HCT116 (cell line): ENCODE data around the gene RARS1. TPM values are rescaled to one million over a fixed set of nuclear protein-coding genes. Genes with fewer than 3 reads are reported as not detected.

Experiments
- ATAC-seq: fragments of 200-7000 bp; cut with Tn5 transposase; 2 replicates; pipeline ENCODE4 v1.9.1; 2020; ENCODE audit warnings: mild to moderate bottlenecking, moderate library complexity
- BruUV-seq: library from RNA; stranded (reverse); fragments of 400-500 nt; replicated peaks from 2 replicates; lab custom pipeline; 2021; lab: Mats Ljungman, UMichigan
- CTCF ChIA-PET: fragments of 300-600 bp; sonication (Branson Sonifier 250); formaldehyde crosslinking; loops from one replicate; lab custom pipeline; 2021; ENCODE audit warnings: antibody characterized with exemption; lab: Charles Lee
- POLR2A ChIA-PET: fragments of 300-600, 350-600 bp; sonication (Branson Sonifier 250); formaldehyde crosslinking; loops from one replicate; lab custom pipeline; 2021; ENCODE audit warnings: antibody characterized with exemption; lab: Charles Lee
- RAD21 ChIA-PET, 2 experiments: fragments of 300-600 bp; sonication (Branson Sonifier 250); formaldehyde crosslinking; loops; one replicate each; lab custom pipeline; 2023; ENCODE audit warnings: low total read pairs in 2 of 2; ENCODE audit not compliant: uncharacterized antibody in 2 of 2, unreplicated experiment in 2 of 2, low non-redundant PET in 1 of 2; lab: Charles Lee
- DNase-seq: peaks from one replicate; pipeline ENCODE4 v3.0.0-alpha.2; 2010; ENCODE audit warnings: low read depth, low spot score
- H2AFZ ChIP-seq: fragments of 200-600 bp; shearing (Covaris generic), sonication (generic); 2 replicates; pipeline ENCODE4 v1.6.1; 2017; ENCODE audit warnings: low read depth, mixed run types, mixed read lengths, antibody characterized with exemption, low read length; ENCODE audit not compliant: poor library complexity, severe bottlenecking
- H3K27ac ChIP-seq: 2 replicates; pipeline ENCODE4 v1.5.1; 2012; ENCODE audit warnings: low read depth, low read length
- H3K27me3 ChIP-seq: fragments of 200-600 bp; sonication (generic); 2 replicates; pipeline ENCODE4 v1.6.1; 2016; ENCODE audit warnings: mixed run types, low read length, mixed read lengths; ENCODE audit not compliant: insufficient read depth
- H3K36me3 ChIP-seq, 2 experiments: fragments of 200-500 bp in 1 of 2; fragments of 200-600 bp in 1 of 2; sonication (Bioruptor generic) in 1 of 2; sonication (generic) in 1 of 2; 2 replicates each; pipeline versions ENCODE4 v1.5.1 to v1.6.1; 2014 to 2016; ENCODE audit warnings: low read length in 2 of 2, inconsistent platforms in 1 of 2, mixed read lengths in 1 of 2, mixed run types in 1 of 2; ENCODE audit not compliant: insufficient read depth in 2 of 2, control insufficient read depth in 1 of 2
- H3K4me1 ChIP-seq, 2 experiments: fragments of 200-600 bp in 1 of 2; sonication (generic) in 1 of 2; 2 replicates each; pipeline versions ENCODE4 v1.5.1 to v1.6.1; 2012 to 2017; ENCODE audit warnings: low read length in 2 of 2, inconsistent platforms in 1 of 2, mild to moderate bottlenecking in 1 of 2, mixed read lengths in 1 of 2, mixed run types in 1 of 2, moderate library complexity in 1 of 2; ENCODE audit not compliant: insufficient read depth in 2 of 2, control insufficient read depth in 1 of 2
- H3K4me2 ChIP-seq: fragments of 200-600 bp; sonication (generic); 2 replicates; pipeline ENCODE4 v1.6.1; 2017; ENCODE audit warnings: mixed run types, low read length, mixed read lengths
- H3K4me3 ChIP-seq, 2 experiments: fragments of 200-600 bp in 1 of 2; sonication (generic) in 1 of 2; replicated peaks in 1 of 2; 2 replicates each; pipeline ENCODE4 v1.5.1; 2011 to 2016; ENCODE audit warnings: low read length in 2 of 2, control low read depth in 1 of 2, low read depth in 1 of 2, mild to moderate bottlenecking in 1 of 2, mixed read lengths in 1 of 2, mixed run types in 1 of 2
- H3K79me2 ChIP-seq: fragments of 200-600 bp; sonication (generic); 2 replicates; pipeline ENCODE4 v1.6.1; 2017; ENCODE audit warnings: mild to moderate bottlenecking, mixed run types, low read length, moderate library complexity, mixed read lengths; ENCODE audit not compliant: insufficient read depth
- H3K9ac ChIP-seq: fragments of 200-600 bp; sonication (generic); 2 replicates; pipeline ENCODE4 v1.6.1; 2016; ENCODE audit warnings: low read length, mixed read lengths
- H3K9me2 ChIP-seq: fragments of 200-600 bp; sonication (generic), shearing (Covaris generic); 2 replicates; pipeline ENCODE4 v1.6.1; 2017; ENCODE audit warnings: mixed run types, mild to moderate bottlenecking, moderate library complexity; ENCODE audit not compliant: insufficient read depth
- H3K9me3 ChIP-seq, 2 experiments: fragments of 200-500 bp in 1 of 2; fragments of 200-600 bp in 1 of 2; sonication (Bioruptor generic) in 1 of 2; sonication (generic) in 1 of 2; 2 replicates each; pipeline ENCODE4 v1.6.1; 2014 to 2017; ENCODE audit warnings: low read length in 2 of 2, mixed read lengths in 2 of 2, inconsistent platforms in 1 of 2, low read depth in 1 of 2, mild to moderate bottlenecking in 1 of 2, mixed run types in 1 of 2, moderate library complexity in 1 of 2; ENCODE audit not compliant: control insufficient read depth in 1 of 2, insufficient read depth in 1 of 2
- H4K20me1 ChIP-seq: fragments of 200-600 bp; sonication (generic), shearing (Covaris generic); 2 replicates; pipeline ENCODE4 v1.6.1; 2017; ENCODE audit warnings: mixed run types, mild to moderate bottlenecking, moderate library complexity; ENCODE audit not compliant: insufficient read depth
- CBX3 ChIP-seq: IDR thresholded peaks from 2 replicates; pipeline ENCODE4 v1.6.1; 2012; ENCODE audit warnings: low read depth
- EGR1 ChIP-seq: IDR thresholded peaks from 2 replicates; pipeline ENCODE4 v1.6.1; 2012; ENCODE audit warnings: low read depth
- ELF1 ChIP-seq: IDR thresholded peaks from 2 replicates; pipeline ENCODE4 v1.6.1; 2012; ENCODE audit warnings: low read depth, borderline replicate concordance
- EZH2 ChIP-seq: fragments of 200-600 bp; sonication (generic); IDR thresholded peaks from 2 replicates; pipeline ENCODE4 v1.6.1; 2017; ENCODE audit warnings: antibody characterized with exemption, mixed run types
- EZH2phosphoT487 ChIP-seq: fragments of 200-600 bp; IDR thresholded peaks from 2 replicates; pipeline ENCODE4 v1.6.1; 2018; ENCODE audit warnings: antibody characterized with exemption, borderline replicate concordance
- FOSL1 ChIP-seq: IDR thresholded peaks from 2 replicates; pipeline ENCODE4 v1.6.1; 2012; ENCODE audit warnings: low read depth
- JUND ChIP-seq: IDR thresholded peaks from 2 replicates; pipeline ENCODE4 v1.6.1; 2012
- POLR2A ChIP-seq: IDR thresholded peaks from 2 replicates; pipeline ENCODE4 v1.7.0; 2011; ENCODE audit warnings: borderline replicate concordance; ENCODE audit not compliant: insufficient read depth, insufficient read length; ENCODE audit errors: extremely low read depth
- REST ChIP-seq: IDR thresholded peaks from 2 replicates; pipeline ENCODE4 v1.6.1; 2012; ENCODE audit warnings: low read depth
- SIN3A ChIP-seq: IDR thresholded peaks from 2 replicates; pipeline ENCODE4 v1.6.1; 2012; ENCODE audit warnings: low read depth
- SP1 ChIP-seq: IDR thresholded peaks from 2 replicates; pipeline ENCODE4 v1.6.1; 2012; ENCODE audit warnings: low read depth
- SRF ChIP-seq: IDR thresholded peaks from 2 replicates; pipeline ENCODE4 v1.6.1; 2012; ENCODE audit warnings: low read depth
- TCF7L2 ChIP-seq: IDR thresholded peaks from 2 replicates; pipeline ENCODE4 v1.7.0; 2011; ENCODE audit warnings: borderline replicate concordance, inconsistent platforms; ENCODE audit not compliant: insufficient read depth, insufficient read length; ENCODE audit errors: extremely low read depth
- ZFX ChIP-seq: fragments of 450-650 bp; IDR thresholded peaks from 2 replicates; pipeline ENCODE4 v1.6.1; 2017
- ZNF274 ChIP-seq: fragments of 200-500 bp; sonication (Bioruptor generic); IDR thresholded peaks from 2 replicates; pipeline ENCODE4 v1.6.1; 2014; ENCODE audit warnings: mild to moderate bottlenecking, low read depth, low read length, inconsistent platforms
- intact Hi-C: fragments of 100-400 bp; cut with micrococcal nuclease; formaldehyde crosslinking; loops from 2 replicates; pipeline ENCODE4 v1.10.0; 2022
- total RNA-seq: library from RNA; stranded (reverse); gene quantifications from one replicate; pipeline ENCODE4 v1.2.1, GENCODE V29; 2021; ENCODE audit not compliant: unreplicated experiment
- TF ChIP-seq, protein P1 (sequence below): IDR thresholded peaks from 2 replicates; pipeline ENCODE4 v1.6.1; 2012
- TF ChIP-seq, protein P2 (sequence below): IDR thresholded peaks from 2 replicates; pipeline ENCODE4 v1.6.1; 2012

Gene RARS1
- total RNA-seq, 1 experiment from 2014 or later = 122 TPM

DNA sequence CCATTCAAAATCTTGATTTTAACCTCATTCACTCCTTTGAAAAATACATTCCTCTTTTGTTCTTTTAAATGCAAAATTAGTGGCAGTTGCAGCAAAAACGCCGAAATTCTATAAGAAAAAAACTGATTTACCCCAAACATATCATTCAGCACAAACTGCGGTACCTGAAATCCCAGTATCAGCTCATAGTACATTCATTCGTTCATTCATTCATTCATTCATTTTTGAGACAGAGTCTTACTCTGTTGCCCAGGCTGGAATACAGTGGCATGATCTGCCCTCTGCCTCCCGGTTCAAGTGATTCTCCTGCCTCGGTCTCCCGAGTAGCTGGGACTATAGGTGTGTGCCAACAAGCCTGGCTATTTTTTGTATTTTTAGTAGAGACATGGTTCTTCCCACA lies 63.3 kb downstream of the RARS1 start:
- Histone ChIP-seq H3K36me3 (peaks cover 5 to 14% of the 10 kb centered on the region in 2 experiments; a peak in 2 of 4 replicates), H2AFZ (no peak overlapping the region), H3K9ac (no peak overlapping the region), H4K20me1 (no peaks in the 10 kb centered on the region), H3K4me2 (no peak overlapping the region), H3K79me2 (peaks cover 27% of the 10 kb centered on the region), H3K27ac (no peak overlapping the region), H3K27me3 (no peaks in the 10 kb centered on the region), H3K4me3 (no peak overlapping the region), H3K9me2 (no peaks in the 10 kb centered on the region; the same call in 1 of the 2 replicates), H3K4me1 (no peaks in the 10 kb centered on the region), H3K9me3 (no peaks in the 10 kb centered on the region)
- POLR2A ChIA-PET = no interaction called here
- no peak for ATAC-seq
- DNase-seq = no peak
- intact Hi-C loops = no loop called here
- CTCF ChIA-PET = no interaction called here
- RAD21 ChIA-PET = no interaction called here
- TF ChIP-seq JUND = no peak
- no peak for TF ChIP-seq SIN3A
- TF ChIP-seq TCF7L2 = no peak
- no peak for TF ChIP-seq REST
- no peak for TF ChIP-seq ZFX
- no peak for TF ChIP-seq ELF1
- no peak for TF ChIP-seq SP1
- no peak for TF ChIP-seq EGR1
- no peak for TF ChIP-seq EZH2
- TF ChIP-seq EZH2phosphoT487 = no peak
- TF ChIP-seq, protein P1, sequence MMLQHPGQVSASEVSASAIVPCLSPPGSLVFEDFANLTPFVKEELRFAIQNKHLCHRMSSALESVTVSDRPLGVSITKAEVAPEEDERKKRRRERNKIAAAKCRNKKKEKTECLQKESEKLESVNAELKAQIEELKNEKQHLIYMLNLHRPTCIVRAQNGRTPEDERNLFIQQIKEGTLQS = no peak
- TF ChIP-seq POLR2A = no peak
- TF ChIP-seq, protein P2, sequence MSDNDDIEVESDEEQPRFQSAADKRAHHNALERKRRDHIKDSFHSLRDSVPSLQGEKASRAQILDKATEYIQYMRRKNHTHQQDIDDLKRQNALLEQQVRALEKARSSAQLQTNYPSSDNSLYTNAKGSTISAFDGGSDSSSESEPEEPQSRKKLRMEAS = no peak
- TF ChIP-seq CBX3 = no peak
- TF ChIP-seq ZNF274 = no peak
- TF ChIP-seq SRF = no peak
- TF ChIP-seq FOSL1 = no peak
- BruUV-seq = no TSS peak
